COLO668 (cell line): Measurements from ENCODE around the gene FGF4.

ENCODE experiments used
- DNase-seq: peaks from one replicate; lab custom pipeline; 2025; ENCODE audit not compliant: unreplicated experiment; lab: John Stamatoyannopoulos, UW

Gene FGF4

DNA sequence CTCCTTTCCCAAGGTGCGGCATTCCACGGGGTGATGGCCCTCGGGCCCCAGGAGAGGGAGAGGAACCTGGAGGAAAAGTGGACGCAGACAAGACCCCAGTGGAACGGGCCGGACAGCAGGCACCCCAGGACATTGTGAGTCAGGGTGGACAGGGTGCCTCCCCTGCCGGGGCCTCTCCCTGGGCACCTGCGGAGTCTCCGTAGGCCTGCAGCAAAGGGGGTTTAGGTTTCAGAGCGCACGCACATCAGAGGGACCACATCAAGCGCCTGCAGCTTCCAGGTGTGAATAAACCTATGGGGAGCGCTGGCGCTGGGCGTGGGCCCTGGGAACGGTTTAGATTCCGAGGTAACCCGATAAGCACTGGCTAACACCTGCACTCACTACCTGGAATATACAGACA lies 48.7 kb downstream of the FGF4 start:
- DNase-seq, result peak; percentile 7

DNA sequence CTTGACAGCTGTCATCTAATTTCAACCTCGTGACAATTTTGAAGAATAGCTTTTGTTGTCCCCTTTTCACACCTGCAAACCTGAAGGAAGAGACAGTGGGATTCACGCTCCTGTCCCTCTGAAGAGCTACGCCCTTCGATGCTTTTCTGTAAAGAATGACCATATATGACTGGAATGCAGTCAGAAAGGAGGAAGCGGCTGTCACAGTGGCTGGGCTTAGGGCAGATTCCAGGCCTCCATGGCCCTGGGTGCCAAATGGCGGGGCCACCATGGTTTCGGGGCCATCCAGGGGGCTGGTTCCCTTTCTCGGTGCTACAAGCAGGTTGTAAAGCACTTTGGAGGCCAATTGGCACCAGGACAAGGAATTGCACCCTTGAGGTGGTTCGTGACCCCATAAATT lies 49.1 kb downstream of the FGF4 start:
- no peak for DNase-seq

DNA sequence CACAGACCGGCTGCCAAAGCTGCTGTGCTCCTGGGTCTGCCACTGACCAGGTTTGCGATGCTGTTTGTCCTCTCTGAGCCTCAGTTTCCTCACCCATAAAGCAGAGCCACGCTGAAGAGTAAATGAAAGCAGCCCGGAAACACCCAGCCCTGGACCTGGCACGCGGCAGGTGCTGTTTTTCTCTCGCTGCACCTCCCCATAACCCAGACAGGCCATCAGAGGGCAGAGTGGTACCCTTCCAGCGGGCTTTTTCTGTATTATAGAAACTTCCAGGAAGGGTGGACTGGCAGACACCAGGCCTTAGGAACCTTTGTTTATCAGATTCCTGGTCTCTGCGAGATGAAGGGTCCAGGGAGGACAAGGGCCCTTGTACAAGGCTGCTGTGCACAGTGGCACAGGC lies 53.4 kb downstream of the FGF4 start:
- peak; percentile 20 for DNase-seq

DNA sequence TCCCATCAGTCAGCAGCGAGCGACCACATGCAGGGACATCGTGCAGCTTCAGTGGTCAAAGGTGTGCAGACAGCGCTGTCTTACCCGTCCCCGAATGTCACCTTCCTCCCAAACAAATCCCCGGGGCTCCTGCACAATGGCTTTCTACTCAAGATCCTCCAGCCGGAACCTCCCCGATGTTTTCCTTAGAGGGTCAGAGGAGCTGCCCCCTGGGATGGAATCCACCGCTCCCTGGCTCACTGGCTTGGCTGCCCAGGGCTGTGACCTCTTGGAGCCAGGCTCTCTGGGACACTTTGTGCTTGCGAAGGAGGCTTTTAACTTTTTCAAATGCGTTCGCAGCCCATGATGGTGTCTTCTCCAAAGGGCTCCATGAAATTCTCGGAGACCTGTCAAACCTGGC lies 54.0 kb downstream of the FGF4 start:
- DNase-seq, result no peak
